ENCODE measurements around the gene RBAK.
"Not testable (repeated sequence)": the region's sequence is repeated elsewhere in the genome, so short reads cannot be mapped to it uniquely, and the experiment has no call there.

GRCh38 chr7:5051731-5052130, 6.1 kb downstream of the RBAK start:
- not testable (repeated sequence) for TF ChIP-seq CTCF (IDR thresholded peaks at IDR 0.05; ENCODE audit: low read depth, low read length); EZH2phosphoT487 (IDR thresholded peaks at IDR 0.05; ENCODE audit: low read depth)

All from OCI-LY3 (cell line).